HCT116 (cell line): Measurements from ENCODE around the gene SMYD4.

Experiments
- EZH2phosphoT487 ChIP-seq: fragments of 200-600 bp; IDR thresholded peaks from 2 replicates; pipeline ENCODE4 v1.6.1; 2018; ENCODE audit warnings: antibody characterized with exemption, borderline replicate concordance
- JUND ChIP-seq: IDR thresholded peaks from 2 replicates; pipeline ENCODE4 v1.6.1; 2012
- POLR2A ChIP-seq: IDR thresholded peaks from 2 replicates; pipeline ENCODE4 v1.7.0; 2011; ENCODE audit warnings: borderline replicate concordance; ENCODE audit not compliant: insufficient read depth, insufficient read length; ENCODE audit errors: extremely low read depth
- POLR2AphosphoS5 ChIP-seq: IDR thresholded peaks from 2 replicates; pipeline ENCODE4 v1.6.1; 2011; ENCODE audit warnings: mild to moderate bottlenecking, low read depth, low read length, moderate library complexity
- RAD21 ChIP-seq: IDR thresholded peaks from 2 replicates; pipeline ENCODE4 v1.6.1; 2012; ENCODE audit warnings: low read depth, mild to moderate bottlenecking
- SIN3A ChIP-seq: IDR thresholded peaks from 2 replicates; pipeline ENCODE4 v1.6.1; 2012; ENCODE audit warnings: low read depth
- TCF7L2 ChIP-seq: IDR thresholded peaks from 2 replicates; pipeline ENCODE4 v1.7.0; 2011; ENCODE audit warnings: borderline replicate concordance, inconsistent platforms; ENCODE audit not compliant: insufficient read depth, insufficient read length; ENCODE audit errors: extremely low read depth
- TF ChIP-seq, protein P1 (sequence below), 3 experiments: fragments of 200-600 bp in 1 of 3; sonication (generic) in 1 of 3; IDR thresholded peaks in 2 of 3; conservative IDR thresholded peaks in 1 of 3; 2 replicates each; pipeline ENCODE4 v1.5.1; 2012 to 2017; ENCODE audit warnings: low read depth in 2 of 3, low read length in 2 of 3, antibody characterized with exemption in 1 of 3, borderline replicate concordance in 1 of 3, control low read depth in 1 of 3, mild to moderate bottlenecking in 1 of 3, mixed read lengths in 1 of 3, mixed run types in 1 of 3, moderate library complexity in 1 of 3; ENCODE audit not compliant: insufficient read depth in 1 of 3
- TF ChIP-seq, protein P2 (sequence below): IDR thresholded peaks from 2 replicates; pipeline ENCODE4 v1.6.1; 2012; ENCODE audit warnings: low read depth
- TF ChIP-seq, protein P3 (sequence below): IDR thresholded peaks from 2 replicates; pipeline ENCODE4 v1.6.1; 2012

DNA sequence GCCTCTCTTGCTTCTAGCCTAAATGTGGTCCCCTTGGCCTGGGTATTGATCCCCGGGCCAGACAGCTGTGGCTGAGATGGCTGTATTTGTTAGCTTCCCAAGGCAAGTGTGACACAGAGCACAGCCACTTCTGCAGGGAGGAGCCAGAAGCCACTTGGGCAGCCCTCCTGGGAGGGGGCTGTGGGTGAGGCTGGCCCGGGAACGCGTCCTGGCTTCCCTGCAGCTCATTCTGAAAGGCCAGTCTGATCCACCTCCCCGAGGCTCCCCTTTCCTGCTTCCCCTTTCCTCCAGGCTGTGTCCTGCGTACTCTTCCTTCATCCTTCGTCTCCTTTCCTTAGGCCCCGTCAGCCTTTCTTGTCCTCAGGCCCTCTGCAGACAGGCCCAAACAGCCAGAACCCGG lies 79.1 kb downstream of the SMYD4 start:
- TF ChIP-seq SIN3A (no peak), TCF7L2 (no peak), POLR2AphosphoS5 (no peak), POLR2A (no peak), JUND (no peak), EZH2phosphoT487 (no peak), RAD21 (no peak)
- TF ChIP-seq, protein P1, sequence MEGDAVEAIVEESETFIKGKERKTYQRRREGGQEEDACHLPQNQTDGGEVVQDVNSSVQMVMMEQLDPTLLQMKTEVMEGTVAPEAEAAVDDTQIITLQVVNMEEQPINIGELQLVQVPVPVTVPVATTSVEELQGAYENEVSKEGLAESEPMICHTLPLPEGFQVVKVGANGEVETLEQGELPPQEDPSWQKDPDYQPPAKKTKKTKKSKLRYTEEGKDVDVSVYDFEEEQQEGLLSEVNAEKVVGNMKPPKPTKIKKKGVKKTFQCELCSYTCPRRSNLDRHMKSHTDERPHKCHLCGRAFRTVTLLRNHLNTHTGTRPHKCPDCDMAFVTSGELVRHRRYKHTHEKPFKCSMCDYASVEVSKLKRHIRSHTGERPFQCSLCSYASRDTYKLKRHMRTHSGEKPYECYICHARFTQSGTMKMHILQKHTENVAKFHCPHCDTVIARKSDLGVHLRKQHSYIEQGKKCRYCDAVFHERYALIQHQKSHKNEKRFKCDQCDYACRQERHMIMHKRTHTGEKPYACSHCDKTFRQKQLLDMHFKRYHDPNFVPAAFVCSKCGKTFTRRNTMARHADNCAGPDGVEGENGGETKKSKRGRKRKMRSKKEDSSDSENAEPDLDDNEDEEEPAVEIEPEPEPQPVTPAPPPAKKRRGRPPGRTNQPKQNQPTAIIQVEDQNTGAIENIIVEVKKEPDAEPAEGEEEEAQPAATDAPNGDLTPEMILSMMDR (IDR thresholded peaks at IDR 0.05 in 2 of 3, conservative IDR thresholded peaks at IDR 0.05 in 1 of 3; ENCODE audit: borderline replicate concordance in 1 of 3, insufficient read depth in 1 of 3, low read depth in 2 of 3, low read length in 2 of 3): no peak
- TF ChIP-seq, protein P2, sequence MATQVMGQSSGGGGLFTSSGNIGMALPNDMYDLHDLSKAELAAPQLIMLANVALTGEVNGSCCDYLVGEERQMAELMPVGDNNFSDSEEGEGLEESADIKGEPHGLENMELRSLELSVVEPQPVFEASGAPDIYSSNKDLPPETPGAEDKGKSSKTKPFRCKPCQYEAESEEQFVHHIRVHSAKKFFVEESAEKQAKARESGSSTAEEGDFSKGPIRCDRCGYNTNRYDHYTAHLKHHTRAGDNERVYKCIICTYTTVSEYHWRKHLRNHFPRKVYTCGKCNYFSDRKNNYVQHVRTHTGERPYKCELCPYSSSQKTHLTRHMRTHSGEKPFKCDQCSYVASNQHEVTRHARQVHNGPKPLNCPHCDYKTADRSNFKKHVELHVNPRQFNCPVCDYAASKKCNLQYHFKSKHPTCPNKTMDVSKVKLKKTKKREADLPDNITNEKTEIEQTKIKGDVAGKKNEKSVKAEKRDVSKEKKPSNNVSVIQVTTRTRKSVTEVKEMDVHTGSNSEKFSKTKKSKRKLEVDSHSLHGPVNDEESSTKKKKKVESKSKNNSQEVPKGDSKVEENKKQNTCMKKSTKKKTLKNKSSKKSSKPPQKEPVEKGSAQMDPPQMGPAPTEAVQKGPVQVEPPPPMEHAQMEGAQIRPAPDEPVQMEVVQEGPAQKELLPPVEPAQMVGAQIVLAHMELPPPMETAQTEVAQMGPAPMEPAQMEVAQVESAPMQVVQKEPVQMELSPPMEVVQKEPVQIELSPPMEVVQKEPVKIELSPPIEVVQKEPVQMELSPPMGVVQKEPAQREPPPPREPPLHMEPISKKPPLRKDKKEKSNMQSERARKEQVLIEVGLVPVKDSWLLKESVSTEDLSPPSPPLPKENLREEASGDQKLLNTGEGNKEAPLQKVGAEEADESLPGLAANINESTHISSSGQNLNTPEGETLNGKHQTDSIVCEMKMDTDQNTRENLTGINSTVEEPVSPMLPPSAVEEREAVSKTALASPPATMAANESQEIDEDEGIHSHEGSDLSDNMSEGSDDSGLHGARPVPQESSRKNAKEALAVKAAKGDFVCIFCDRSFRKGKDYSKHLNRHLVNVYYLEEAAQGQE: no peak
- TF ChIP-seq, protein P3, sequence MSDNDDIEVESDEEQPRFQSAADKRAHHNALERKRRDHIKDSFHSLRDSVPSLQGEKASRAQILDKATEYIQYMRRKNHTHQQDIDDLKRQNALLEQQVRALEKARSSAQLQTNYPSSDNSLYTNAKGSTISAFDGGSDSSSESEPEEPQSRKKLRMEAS: no peak
